Measurements from ENCODE around the gene DMD.

DMD gene

GRCh38 chrX:32525234-32525633 is 686.1 kb downstream of the DMD start:
- DNase-seq (ENCODE audit: insufficient read length, low spot score) (no peak), FAIRE-seq (no peak)
- no peak for TF ChIP-seq POLR2A (IDR thresholded peaks at IDR 0.05; ENCODE audit: low read depth, low read length)

- FAIRE-seq (no peak), DNase-seq (ENCODE audit: insufficient read length, low spot score) (no peak)
- TF ChIP-seq POLR2A (IDR thresholded peaks at IDR 0.05; ENCODE audit: low read depth, low read length), result no peak
Measured at GRCh38 chrX:32524385-32524784, 687.0 kb downstream of the DMD start.

- FAIRE-seq (no peak), DNase-seq (ENCODE audit: insufficient read length, low spot score) (no peak)
- no peak for TF ChIP-seq POLR2A (IDR thresholded peaks at IDR 0.05; ENCODE audit: low read depth, low read length)
Measured at GRCh38 chrX:32520789-32521188, 690.6 kb downstream of the DMD start.

- no peak for DNase-seq (ENCODE audit: insufficient read length, low spot score)
- TF ChIP-seq POLR2A (IDR thresholded peaks at IDR 0.05; ENCODE audit: low read depth, low read length), result no peak
- no peak for FAIRE-seq
Measured at GRCh38 chrX:32514986-32515385, 696.4 kb downstream of the DMD start.

- TF ChIP-seq POLR2A (IDR thresholded peaks at IDR 0.05; ENCODE audit: low read depth, low read length), result no peak
- FAIRE-seq (no peak), DNase-seq (ENCODE audit: insufficient read length, low spot score) (no peak)
Measured at GRCh38 chrX:32501606-32502005, 709.7 kb downstream of the DMD start.

GRCh38 chrX:32496671-32497070 is 714.7 kb downstream of the DMD start:
- TF ChIP-seq POLR2A (IDR thresholded peaks at IDR 0.05; ENCODE audit: low read depth, low read length), result no peak
- FAIRE-seq (no peak), DNase-seq (ENCODE audit: insufficient read length, low spot score) (no peak)

- no peak for TF ChIP-seq POLR2A (IDR thresholded peaks at IDR 0.05; ENCODE audit: low read depth, low read length)
- FAIRE-seq, result no peak
Measured at GRCh38 chrX:32495855-32496254, 715.5 kb downstream of the DMD start.

GRCh38 chrX:32489125-32489524 is 722.2 kb downstream of the DMD start:
- no peak for TF ChIP-seq POLR2A (IDR thresholded peaks at IDR 0.05; ENCODE audit: low read depth, low read length)
- DNase-seq (ENCODE audit: insufficient read length, low spot score) (no peak), FAIRE-seq (no peak)

More at GRCh38 chrX:32495855-32496254, 715.5 kb downstream of the DMD start:
- DNase-seq (ENCODE audit: insufficient read length, low spot score), result no peak

GRCh38 chrX:32483534-32484136 is 727.7 kb downstream of the DMD start:
- FAIRE-seq (no peak), DNase-seq (ENCODE audit: insufficient read length, low spot score) (no peak)
- TF ChIP-seq POLR2A (IDR thresholded peaks at IDR 0.05; ENCODE audit: low read depth, low read length), result no peak

- FAIRE-seq, result no peak
- TF ChIP-seq POLR2A (IDR thresholded peaks at IDR 0.05; ENCODE audit: low read depth, low read length), result no peak
- no peak for DNase-seq (ENCODE audit: insufficient read length, low spot score)
Measured at GRCh38 chrX:32480019-32480418, 731.3 kb downstream of the DMD start.

GRCh38 chrX:32472364-32472763 is 739.0 kb downstream of the DMD start:
- no peak for TF ChIP-seq POLR2A (IDR thresholded peaks at IDR 0.05; ENCODE audit: low read depth, low read length)
- DNase-seq (ENCODE audit: insufficient read length, low spot score) (no peak), FAIRE-seq (no peak)

- DNase-seq (ENCODE audit: insufficient read length, low spot score), result no peak
- FAIRE-seq, result no peak
- no peak for TF ChIP-seq POLR2A (IDR thresholded peaks at IDR 0.05; ENCODE audit: low read depth, low read length)
Measured at GRCh38 chrX:32455704-32456103, 755.6 kb downstream of the DMD start.

GRCh38 chrX:32451954-32452695 is 759.2 kb downstream of the DMD start:
- no peak for DNase-seq (ENCODE audit: insufficient read length, low spot score)
- TF ChIP-seq POLR2A (IDR thresholded peaks at IDR 0.05; ENCODE audit: low read depth, low read length), result no peak
- FAIRE-seq, result no peak

GRCh38 chrX:32448945-32449344 is 762.4 kb downstream of the DMD start:
- no peak for TF ChIP-seq POLR2A (IDR thresholded peaks at IDR 0.05; ENCODE audit: low read depth, low read length)
- DNase-seq (ENCODE audit: insufficient read length, low spot score) (no peak), FAIRE-seq (no peak)

GRCh38 chrX:32448320-32448719 is 763.0 kb downstream of the DMD start:
- no peak for FAIRE-seq
- no peak for DNase-seq (ENCODE audit: insufficient read length, low spot score)
- TF ChIP-seq POLR2A (IDR thresholded peaks at IDR 0.05; ENCODE audit: low read depth, low read length), result no peak

Data from H54 (cell line).